HEK293 (cell line): Measurements from ENCODE around the gene RNASE8.
A peak's percentile ranks its signal among the peaks of the same experiment; 100 is the strongest.

ENCODE experiments used
- CTCF ChIA-PET: fragments of 350-600 bp; formaldehyde crosslinking; extraction: SDS; loops from one replicate; lab custom pipeline; 2021; ENCODE audit warnings: antibody characterized with exemption; lab: Yijun Ruan, JAX
- POLR2A ChIA-PET: fragments of 300-600 bp; formaldehyde crosslinking; extraction: SDS; loops from one replicate; lab custom pipeline; 2020; ENCODE audit warnings: antibody characterized with exemption, inconsistent platforms; lab: Yijun Ruan, JAX
- H3K27ac ChIP-seq: fragments of 200-500 bp; sonication (Bioruptor generic); 2 replicates; pipeline ENCODE4 v1.5.1; 2014; ENCODE audit warnings: low read depth, low read length, control low read depth, inconsistent platforms; ENCODE audit errors: extremely low read depth
- H3K36me3 ChIP-seq, 2 experiments: fragments of 200-500 bp in 1 of 2; sonication (Bioruptor generic) in 1 of 2; 1 replicate in 1 of 2; 2 replicates in 1 of 2; pipeline ENCODE4 v1.5.1; 2014 to 2017; ENCODE audit warnings: inconsistent platforms in 2 of 2, low read length in 2 of 2; ENCODE audit not compliant: control insufficient read depth in 2 of 2, insufficient read depth in 1 of 2
- H3K4me1 ChIP-seq: fragments of 200-500 bp; sonication (Bioruptor generic); 2 replicates; pipeline ENCODE4 v1.5.1; 2014; ENCODE audit warnings: mild to moderate bottlenecking, low read length, inconsistent platforms; ENCODE audit not compliant: control insufficient read depth, insufficient read depth
- H3K4me3 ChIP-seq: 2 replicates; pipeline ENCODE4 v1.5.1; 2011; ENCODE audit warnings: low read depth, mild to moderate bottlenecking, control low read depth, low read length, moderate library complexity
- H3K9me3 ChIP-seq: fragments of 200-500 bp; sonication (Bioruptor generic); 2 replicates; pipeline ENCODE4 v1.5.1; 2014; ENCODE audit warnings: low read depth, low read length, inconsistent platforms; ENCODE audit not compliant: control insufficient read depth, insufficient read depth
- BCL11A ChIP-seq: fragments of 450-650 bp; formaldehyde crosslinking; IDR thresholded peaks from 2 replicates; pipeline ENCODE4 v1.5.1; 2016; ENCODE audit warnings: low read depth, missing biosample characterization, missing genetic modification characterization
- EGR2 ChIP-seq: fragments of 450-650 bp; formaldehyde crosslinking; IDR thresholded peaks from 2 replicates; pipeline ENCODE4 v1.5.1; 2016; ENCODE audit warnings: low read depth, missing biosample characterization, missing genetic modification characterization
- ZFHX2 ChIP-seq: fragments of 450-650 bp; formaldehyde crosslinking; conservative IDR thresholded peaks from 2 replicates; pipeline ENCODE4 v1.5.1; 2016; ENCODE audit warnings: missing biosample characterization, missing genetic modification characterization
- ZFP41 ChIP-seq: fragments of 450-650 bp; formaldehyde crosslinking; IDR thresholded peaks from 2 replicates; pipeline ENCODE4 v1.5.1; 2016; ENCODE audit warnings: missing biosample characterization, missing genetic modification characterization, borderline replicate concordance
- ZNF350 ChIP-seq: fragments of 450-650 bp; formaldehyde crosslinking; IDR thresholded peaks from 2 replicates; pipeline ENCODE4 v1.5.0; 2017; ENCODE audit warnings: missing biosample characterization, mild to moderate bottlenecking, missing genetic modification characterization
- ZNF571 ChIP-seq: fragments of 450-650 bp; formaldehyde crosslinking; IDR thresholded peaks from 2 replicates; pipeline ENCODE4 v1.5.0; 2017; ENCODE audit warnings: missing biosample characterization, missing genetic modification characterization
- ZNF585B ChIP-seq: fragments of 450-650 bp; formaldehyde crosslinking; IDR thresholded peaks from 2 replicates; pipeline ENCODE4 v1.5.1; 2016; ENCODE audit warnings: missing biosample characterization, missing genetic modification characterization
- ZNF645 ChIP-seq: fragments of 450-650 bp; formaldehyde crosslinking; IDR thresholded peaks from 2 replicates; pipeline ENCODE4; 2016; ENCODE audit warnings: missing biosample characterization, missing genetic modification characterization
- ZNF677 ChIP-seq: fragments of 450-650 bp; IDR thresholded peaks from 2 replicates; pipeline ENCODE4 v1.5.0; 2018; ENCODE audit warnings: missing biosample characterization, mild to moderate bottlenecking, missing genetic modification characterization, moderate library complexity
- ZNF747 ChIP-seq: fragments of 450-650 bp; formaldehyde crosslinking; IDR thresholded peaks from 2 replicates; pipeline ENCODE4 v1.5.1; 2016; ENCODE audit warnings: missing biosample characterization, missing genetic modification characterization
- ZNF76 ChIP-seq: fragments of 450-650 bp; formaldehyde crosslinking; IDR thresholded peaks from 2 replicates; pipeline ENCODE4; 2016; ENCODE audit warnings: low read depth, missing biosample characterization, missing genetic modification characterization, borderline replicate concordance
- TF ChIP-seq, protein P1 (sequence below): fragments of 450-650 bp; formaldehyde crosslinking; IDR thresholded peaks from 2 replicates; pipeline ENCODE4 v1.5.1; 2016; ENCODE audit warnings: missing biosample characterization, missing genetic modification characterization
- TF ChIP-seq, protein P2 (sequence below): IDR thresholded peaks from 2 replicates; pipeline ENCODE4 v1.6.1; 2011; ENCODE audit warnings: mild to moderate bottlenecking, low read depth, low read length, borderline replicate concordance

Gene RNASE8

GRCh38 chr14:21017528-21018245 lies 39.9 kb upstream of the RNASE8 start (continued):
- TF ChIP-seq ZNF585B, result no peak
- no peak for TF ChIP-seq ZNF645 (tag by site-specific recombination)

GRCh38 chr14:21018286-21018685 lies 39.3 kb upstream of the RNASE8 start:
- CTCF ChIA-PET, result interaction anchor here (0.8 to 7.4 kb wide), 5 partner anchors 9 to 160 kb away, joined by 3 to 136 read pairs (median 7); no protein-coding TSS in a partner anchor

DNA sequence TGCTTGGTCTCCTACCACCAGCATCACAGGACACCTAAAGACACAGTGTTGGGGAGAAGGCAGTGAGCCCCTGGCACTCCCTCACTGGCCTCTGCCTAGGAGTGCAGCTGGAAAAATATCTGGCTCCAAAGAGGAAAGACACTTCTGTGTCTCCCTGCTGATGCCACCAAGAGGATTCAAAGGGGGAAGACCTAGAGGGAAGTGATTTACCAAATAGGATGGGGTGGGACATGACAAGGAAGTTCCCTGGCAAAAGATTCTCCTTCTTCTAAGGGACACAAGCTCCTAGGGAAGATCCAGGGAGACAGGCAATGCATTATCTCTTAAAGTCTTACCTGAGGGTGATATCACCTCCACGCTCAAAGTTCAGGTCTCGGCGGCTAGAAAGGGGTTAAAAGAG lies 38.8 kb upstream of the RNASE8 start:
- TF ChIP-seq ZNF571, result no peak
- no peak for TF ChIP-seq ZNF76 (tag by site-specific recombination)
- Histone ChIP-seq H3K27ac (no peak overlapping the region), H3K4me1 (no peaks in the 10 kb centered on the region), H3K36me3 (peaks cover 0 to 51% of the 10 kb centered on the region in 2 experiments; a peak in 2 of 3 replicates), H3K4me3 (no peak overlapping the region), H3K9me3 (no peaks in the 10 kb centered on the region)
- POLR2A ChIA-PET, result no interaction called here
- CTCF ChIA-PET, result interaction anchor here (0.6 to 7.4 kb wide), 8 partner anchors 13 to 168 kb away, joined by 3 to 136 read pairs (median 6); no protein-coding TSS in a partner anchor

More at GRCh38 chr14:21018286-21018685, 39.3 kb upstream of the RNASE8 start:
- peaks cover 0 to 51% of the 10 kb centered on the region in 2 experiments; a peak in 2 of 3 replicates for H3K36me3 ChIP-seq
- POLR2A ChIA-PET, result interaction anchor here (1.3 kb wide), 1 partner anchor 53 kb away, joined by 3 read pairs; no protein-coding TSS in a partner anchor
- no peaks in the 10 kb centered on the region for H3K4me1 ChIP-seq
- no peak overlapping the region for H3K27ac ChIP-seq
- H3K4me3 ChIP-seq, result no peak overlapping the region
- H3K9me3 ChIP-seq, result no peaks in the 10 kb centered on the region
- TF ChIP-seq ZFP41 (tag by site-specific recombination) (no peak), ZNF350 (tag by site-specific recombination) (no peak), ZFHX2 (tag by site-specific recombination) (no peak), ZNF747 (no peak), BCL11A (tag by site-specific recombination) (no peak), ZNF571 (no peak), ZNF677 (tag by site-specific recombination) (no peak)
- TF ChIP-seq, protein P1, sequence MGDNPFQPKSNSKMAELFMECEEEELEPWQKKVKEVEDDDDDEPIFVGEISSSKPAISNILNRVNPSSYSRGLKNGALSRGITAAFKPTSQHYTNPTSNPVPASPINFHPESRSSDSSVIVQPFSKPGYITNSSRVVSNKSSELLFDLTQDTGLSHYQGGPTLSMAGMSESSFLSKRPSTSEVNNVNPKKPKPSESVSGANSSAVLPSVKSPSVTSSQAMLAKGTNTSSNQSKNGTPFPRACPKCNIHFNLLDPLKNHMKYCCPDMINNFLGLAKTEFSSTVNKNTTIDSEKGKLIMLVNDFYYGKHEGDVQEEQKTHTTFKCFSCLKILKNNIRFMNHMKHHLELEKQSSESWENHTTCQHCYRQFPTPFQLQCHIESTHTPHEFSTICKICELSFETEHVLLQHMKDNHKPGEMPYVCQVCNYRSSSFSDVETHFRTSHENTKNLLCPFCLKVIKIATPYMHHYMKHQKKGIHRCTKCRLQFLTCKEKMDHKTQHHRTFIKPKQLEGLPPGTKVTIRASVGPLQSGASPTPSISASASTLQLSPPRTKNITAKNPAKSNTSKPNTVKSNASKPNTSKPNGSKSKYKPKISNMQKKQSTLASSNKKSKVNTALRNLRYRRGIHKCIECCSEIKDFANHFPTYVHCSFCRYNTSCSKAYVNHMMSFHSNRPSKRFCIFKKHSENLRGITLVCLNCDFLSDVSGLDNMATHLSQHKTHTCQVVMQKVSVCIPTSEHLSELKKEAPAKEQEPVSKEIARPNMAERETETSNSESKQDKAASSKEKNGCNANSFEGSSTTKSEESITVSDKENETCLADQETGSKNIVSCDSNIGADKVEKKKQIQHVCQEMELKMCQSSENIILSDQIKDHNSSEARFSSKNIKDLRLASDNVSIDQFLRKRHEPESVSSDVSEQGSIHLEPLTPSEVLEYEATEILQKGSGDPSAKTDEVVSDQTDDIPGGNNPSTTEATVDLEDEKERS (tag by site-specific recombination), result no peak

GRCh38 chr14:21019366-21019765 lies 38.3 kb upstream of the RNASE8 start:
- TF ChIP-seq, protein P2, sequence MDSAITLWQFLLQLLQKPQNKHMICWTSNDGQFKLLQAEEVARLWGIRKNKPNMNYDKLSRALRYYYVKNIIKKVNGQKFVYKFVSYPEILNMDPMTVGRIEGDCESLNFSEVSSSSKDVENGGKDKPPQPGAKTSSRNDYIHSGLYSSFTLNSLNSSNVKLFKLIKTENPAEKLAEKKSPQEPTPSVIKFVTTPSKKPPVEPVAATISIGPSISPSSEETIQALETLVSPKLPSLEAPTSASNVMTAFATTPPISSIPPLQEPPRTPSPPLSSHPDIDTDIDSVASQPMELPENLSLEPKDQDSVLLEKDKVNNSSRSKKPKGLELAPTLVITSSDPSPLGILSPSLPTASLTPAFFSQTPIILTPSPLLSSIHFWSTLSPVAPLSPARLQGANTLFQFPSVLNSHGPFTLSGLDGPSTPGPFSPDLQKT, result no peak
- TF ChIP-seq ZFHX2 (tag by site-specific recombination) (peak; percentile 53), EGR2 (peak; percentile 44; the same call in 1 of the 2 replicates)
- Histone ChIP-seq H3K4me1 (peaks cover 2% of the 10 kb centered on the region; the same call in 1 of the 2 replicates), H3K27ac (no peak overlapping the region), H3K4me3 (no peak overlapping the region), H3K36me3 (peaks cover 0 to 51% of the 10 kb centered on the region in 2 experiments; a peak in 2 of 3 replicates), H3K9me3 (no peaks in the 10 kb centered on the region)
- ChIA-PET POLR2A (interaction anchor here (1.0 kb wide), 1 partner anchor 14 kb away, joined by 3 read pairs; no protein-coding TSS in a partner anchor), CTCF (interaction anchor here (0.6 to 7.4 kb wide), 8 partner anchors 21 to 168 kb away, joined by 3 to 136 read pairs (median 3); no protein-coding TSS in a partner anchor)
